OCI-LY7 (cell line): ENCODE measurements around the gene EBNA1BP2.

Experiments used
- CTCF ChIP-seq: fragments of 200-600 bp; sonication (generic); conservative IDR thresholded peaks from 2 replicates; pipeline ENCODE4 v1.5.1; 2014; ENCODE audit warnings: mild to moderate bottlenecking, antibody characterized with exemption, low read length, moderate library complexity, mixed read lengths
- EZH2phosphoT487 ChIP-seq: fragments of 200-600 bp; sonication (generic); IDR thresholded peaks from 2 replicates; pipeline ENCODE4 v1.6.1; 2018; ENCODE audit warnings: low read depth, borderline replicate concordance, mild to moderate bottlenecking, mixed run types, antibody characterized with exemption, low read length, moderate library complexity, mixed read lengths

- TF ChIP-seq CTCF, result no peak
- no peak for TF ChIP-seq EZH2phosphoT487
These were observed 50.7 kb downstream of the EBNA1BP2 start for GRCh38 chr1:43121256-43121900.
